ENCODE results near the gene TSPO. TPM values are rescaled to one million over a fixed set of nuclear protein-coding genes. Genes with fewer than 3 reads are reported as not detected.
A peak's percentile ranks its signal among the peaks of the same experiment; 100 is the strongest.

Gene TSPO
- total and polyA plus RNA-seq, 2 of the 8 experiments (the other 6 are each of a cell fraction or from before 2014, with no cell fraction given) = 19.9 to 51.5 TPM

- H3K79me1 ChIP-seq (ENCODE audit: low read depth, low read length) = no peaks in the 10 kb centered on the region
- H3K23ac ChIP-seq (ENCODE audit: insufficient read length) = no peak overlapping the region
- H3K4ac ChIP-seq (replicated peaks; ENCODE audit: insufficient read length, low read depth, low read length) = no peak overlapping the region
- no peaks in the 10 kb centered on the region for H3K27me3 ChIP-seq (replicated peaks in 1 of 4; ENCODE audit: control insufficient read depth in 3 of 4, extremely low read depth in 1 of 4, insufficient read depth in 3 of 4, low read length in 3 of 4)
- H3K9ac ChIP-seq (replicated peaks in 1 of 4; ENCODE audit: extremely low read depth in 1 of 4, low read depth in 3 of 4, low read length in 3 of 4) = no peak overlapping the region
- no peak overlapping the region for H4K5ac ChIP-seq (ENCODE audit: insufficient read length, low read depth, low read length)
- H3K27ac ChIP-seq (ENCODE audit: low read depth, low read length) = no peak overlapping the region
- no peak overlapping the region for H2BK15ac ChIP-seq (ENCODE audit: low read length)
- H3K79me2 ChIP-seq (ENCODE audit: control insufficient read depth in 1 of 2, insufficient read depth in 2 of 2, low read length in 2 of 2) = no peaks in the 10 kb centered on the region
- H2BK20ac ChIP-seq (ENCODE audit: low read length) = no peak overlapping the region
- peaks cover 7% of the 10 kb centered on the region in 2 experiments for H4K20me1 ChIP-seq (replicated peaks in 1 of 2; ENCODE audit: control insufficient read depth in 1 of 2, insufficient read depth in 2 of 2, low read length in 2 of 2)
- H3K4me2 ChIP-seq (ENCODE audit: insufficient read depth in 1 of 2, low read depth in 2 of 2, low read length in 2 of 2) = no peak overlapping the region
- no peak overlapping the region for H2AK5ac ChIP-seq (ENCODE audit: low read depth, low read length)
- H2BK5ac ChIP-seq (ENCODE audit: low read depth, low read length) = no peak overlapping the region
- no peak overlapping the region for H4K91ac ChIP-seq (replicated peaks; ENCODE audit: insufficient read length, low read length)
- no peak overlapping the region for H3K18ac ChIP-seq (ENCODE audit: extremely low read depth, low read length)
- H3K9me3 ChIP-seq (ENCODE audit: insufficient read depth in 2 of 2, low read depth in 1 of 2, low read length in 1 of 2) = no peaks in the 10 kb centered on the region
- DNase-seq (ENCODE audit: low read depth in 1 of 2, low spot score in 2 of 2) = no peak
- H3K23me2 ChIP-seq (ENCODE audit: low read depth, low read length) = no peaks in the 10 kb centered on the region
- WGBS, 2 experiments (ENCODE audit: extremely low coverage in 1 of 2, insufficient coverage in 1 of 2, insufficient read length in 1 of 2, insufficient replicate concordance in 2 of 2, low coverage in 1 of 2, low lambda C conversion rate in 2 of 2, missing lambda C conversion rate in 1 of 2) = 85% methylated on average over 23 of the region's 23 CpGs; no CpG with 5 or more reads in 1 of the 2 experiments
- POLR2A ChIA-PET (ENCODE audit: partially characterized antibody) = interaction anchor here (1.5 to 2.6 kb wide), 6 partner anchors 10 to 32 kb away, joined by 3 to 12 read pairs (median 7); no protein-coding TSS in a partner anchor
- FAIRE-seq = no peak
- H4K8ac ChIP-seq (ENCODE audit: extremely low read depth, insufficient read depth, low read length) = 0 out of 2 replicates have a peak overlapping the region, but pooled peaks have one; percentile 46
- no peak overlapping the region for H2BK120ac ChIP-seq (replicated peaks; ENCODE audit: low read depth, low read length)
- no peak overlapping the region for H3K4me3 ChIP-seq (ENCODE audit: extremely low read depth in 1 of 4, insufficient read depth in 2 of 4, low read depth in 3 of 4, low read length in 4 of 4)
- no peak overlapping the region for H2BK12ac ChIP-seq (ENCODE audit: low read depth, low read length)
- peaks cover 31 to 55% (median 50%) of the 10 kb centered on the region in 4 experiments for H3K36me3 ChIP-seq (ENCODE audit: control insufficient read depth in 2 of 4, insufficient read depth in 4 of 4, low read length in 3 of 4)
- no peak overlapping the region for H3K56ac ChIP-seq (replicated peaks; ENCODE audit: insufficient read length, low read depth, low read length)
- no peaks in the 10 kb centered on the region for H3K4me1 ChIP-seq (replicated peaks in 1 of 4; ENCODE audit: control insufficient read depth in 3 of 4, insufficient read depth in 4 of 4, low read length in 3 of 4)
- H3K14ac ChIP-seq (ENCODE audit: insufficient read length) = no peak overlapping the region
- H2AFZ ChIP-seq (ENCODE audit: low read length) = no peak overlapping the region
- CTCF ChIA-PET (ENCODE audit: partially characterized antibody) = interaction anchor here (0.8 to 1.4 kb wide), 5 partner anchors 10 to 62 kb away, joined by 3 to 7 read pairs (median 3); no protein-coding TSS in a partner anchor
- TF ChIP-seq ATF2 (IDR thresholded peaks at IDR 0.05; ENCODE audit: low read length) (no peak), TAF1 (IDR thresholded peaks at IDR 0.05; ENCODE audit: low read depth, low read length) (no peak), CTCF (IDR thresholded peaks at IDR 0.05; ENCODE audit: control extremely low read depth in 1 of 3, insufficient read depth in 1 of 3, low read depth in 1 of 3, low read length in 3 of 3) (no peak), SIX5 (IDR thresholded peaks at IDR 0.05; ENCODE audit: low read depth, low read length) (no peak), BACH1 (IDR thresholded peaks at IDR 0.05; ENCODE audit: low read length) (no peak)
Measured at GRCh38 chr22:43169310-43170130, 18.2 kb downstream of the TSPO start.

All from H1 (cell line).